Activated T-helper 1 cell treated with Interleukin-2 at 50 U/mL for 16 hours (primary cell): ENCODE measurements around the gene EN2.

Experiments used
- DNase-seq: peaks from one replicate; pipeline ENCODE4 v3.0.0-alpha.2; 2020; ENCODE audit warnings: low read depth

Gene EN2

DNA sequence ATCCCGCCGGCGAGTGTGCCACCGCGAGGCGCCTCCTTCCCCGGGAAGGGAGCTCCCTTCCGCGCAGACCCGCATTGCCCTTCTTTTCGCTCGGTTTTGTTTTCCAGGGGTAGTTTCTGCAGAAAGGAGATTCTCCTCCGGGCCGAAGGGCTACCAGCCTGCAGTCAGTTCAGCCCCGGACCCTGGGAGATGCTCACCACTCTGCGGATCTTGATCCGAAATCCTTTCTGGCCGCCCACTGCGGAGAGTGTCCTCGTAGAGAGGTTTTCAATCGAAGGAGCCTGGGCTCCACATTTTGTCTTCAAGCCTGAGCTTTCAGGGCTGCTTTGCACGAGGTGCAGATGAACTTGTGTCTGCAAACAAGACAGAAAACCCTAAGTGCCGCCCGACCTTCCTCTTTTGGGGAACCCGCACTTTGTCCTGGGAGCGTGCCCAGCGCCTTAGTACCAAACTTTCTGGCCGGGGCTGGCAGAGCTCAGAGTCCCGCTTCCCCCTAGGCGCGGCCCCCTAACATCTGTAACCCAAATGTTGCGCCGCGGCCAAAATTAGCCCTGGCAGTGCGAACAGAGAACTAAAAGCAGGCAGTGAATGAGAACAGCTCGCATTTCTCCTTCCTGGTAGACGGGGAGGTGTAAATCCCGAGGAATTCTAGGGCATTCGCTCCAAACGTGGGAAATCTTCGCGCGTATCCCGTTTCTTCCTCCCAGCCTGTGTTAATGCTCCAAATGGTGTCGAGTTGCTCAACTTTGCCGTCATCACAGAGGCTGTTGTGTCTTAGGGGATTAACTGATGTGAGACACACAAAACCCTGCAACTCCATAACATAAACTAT is 6.7 kb upstream of the EN2 start:
- DNase-seq = no peak

DNA sequence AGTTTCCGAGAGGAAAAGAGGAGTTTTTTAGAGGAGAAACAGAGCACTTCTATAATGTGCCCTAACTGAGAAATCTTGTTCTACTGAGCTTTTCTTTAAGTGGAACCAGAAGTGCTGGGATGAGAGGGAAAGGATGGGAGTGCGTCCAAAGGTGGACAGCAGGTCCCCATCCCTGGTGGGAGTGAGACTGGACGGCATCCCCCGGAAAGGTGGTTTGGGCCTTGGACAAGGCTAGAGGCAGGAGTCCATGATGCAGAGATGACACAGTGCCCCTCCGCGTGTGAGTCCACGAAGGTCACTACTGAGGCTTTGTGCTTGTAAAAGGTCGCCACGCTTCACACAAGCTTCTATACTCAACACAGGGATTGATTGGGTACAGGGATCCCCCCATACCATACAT is 6.1 kb upstream of the EN2 start:
- no peak for DNase-seq

DNA sequence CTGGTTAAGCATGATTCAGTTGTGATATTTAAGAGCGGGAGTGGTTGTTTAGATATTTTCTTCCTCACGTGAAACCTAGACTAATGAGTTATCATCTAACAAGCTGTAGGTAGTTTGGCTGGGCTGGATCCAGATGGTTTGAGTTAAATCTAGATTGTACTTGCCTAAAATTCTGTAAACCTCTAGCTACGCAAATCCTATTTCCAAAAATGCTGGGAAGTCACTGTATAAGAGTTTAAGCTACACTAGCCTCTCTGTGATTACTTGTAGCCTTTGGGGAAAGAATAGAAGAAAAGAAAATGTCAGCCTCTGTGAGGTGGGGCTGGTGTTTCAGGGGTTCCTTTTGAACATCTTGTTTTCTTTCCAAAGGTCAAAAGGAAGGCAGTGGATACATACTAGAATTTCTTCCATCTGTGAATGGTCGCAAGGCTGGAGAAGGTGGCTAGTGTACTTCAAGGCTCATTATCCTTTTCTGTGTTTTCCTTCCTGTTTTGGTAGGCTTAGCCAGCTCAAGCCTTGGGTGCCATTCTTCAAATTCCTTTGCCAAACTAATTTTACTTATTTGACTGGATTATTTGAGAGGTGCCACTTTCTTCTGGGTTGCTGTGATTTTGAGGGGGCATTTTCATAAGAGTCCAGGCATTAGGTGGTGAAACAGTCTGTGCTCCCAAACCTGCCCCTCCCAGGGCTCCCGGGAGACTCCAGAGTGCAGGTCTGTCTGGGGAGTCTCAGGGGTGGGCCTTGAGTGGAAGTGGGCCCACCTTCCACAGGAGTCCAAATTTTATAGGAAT is 5.2 kb upstream of the EN2 start:
- DNase-seq = no peak

DNA sequence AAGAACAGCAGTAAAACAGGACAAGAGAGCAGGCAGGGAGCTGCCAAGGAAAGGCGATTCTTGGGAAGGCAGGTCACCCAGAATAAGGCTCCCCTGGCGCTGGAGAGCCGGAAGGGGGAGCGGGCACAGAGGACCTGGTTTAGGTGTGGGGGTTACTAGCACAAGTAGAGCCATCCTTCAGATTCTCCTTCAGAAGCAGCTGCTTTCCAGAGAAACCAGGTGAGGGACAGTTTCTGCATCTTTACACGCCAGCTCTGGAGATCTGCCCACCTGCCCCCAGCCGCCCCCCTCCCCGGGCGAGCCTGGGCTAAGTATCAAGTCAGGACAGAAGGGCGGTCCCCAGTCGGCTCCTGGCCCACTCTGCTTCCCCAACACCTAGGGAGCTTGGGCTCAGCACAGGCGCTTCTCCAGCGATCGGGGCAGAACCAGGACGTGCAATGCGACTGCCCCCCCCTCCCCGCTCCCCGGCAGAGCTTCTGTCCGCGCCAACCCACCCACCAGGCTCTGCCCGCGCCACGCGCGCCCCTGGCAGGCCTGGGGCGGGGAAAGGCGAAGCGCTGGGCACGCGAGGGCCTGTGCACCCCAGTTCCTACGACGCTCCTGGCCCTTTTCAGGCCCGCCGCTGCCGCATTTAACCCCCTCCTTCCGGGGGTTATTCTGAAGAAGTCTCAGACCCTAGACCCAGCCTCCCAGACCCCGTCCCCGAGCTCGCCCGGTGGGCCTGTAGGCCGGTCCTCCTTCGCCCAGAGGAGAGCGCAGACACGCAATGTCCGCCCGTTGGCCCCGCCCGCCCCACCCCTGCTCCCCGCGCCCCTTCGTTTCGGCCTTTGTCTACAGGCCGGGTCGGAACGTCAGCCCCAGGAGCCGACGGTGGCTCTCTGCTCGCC is 4.4 kb upstream of the EN2 start:
- no peak for DNase-seq

DNA sequence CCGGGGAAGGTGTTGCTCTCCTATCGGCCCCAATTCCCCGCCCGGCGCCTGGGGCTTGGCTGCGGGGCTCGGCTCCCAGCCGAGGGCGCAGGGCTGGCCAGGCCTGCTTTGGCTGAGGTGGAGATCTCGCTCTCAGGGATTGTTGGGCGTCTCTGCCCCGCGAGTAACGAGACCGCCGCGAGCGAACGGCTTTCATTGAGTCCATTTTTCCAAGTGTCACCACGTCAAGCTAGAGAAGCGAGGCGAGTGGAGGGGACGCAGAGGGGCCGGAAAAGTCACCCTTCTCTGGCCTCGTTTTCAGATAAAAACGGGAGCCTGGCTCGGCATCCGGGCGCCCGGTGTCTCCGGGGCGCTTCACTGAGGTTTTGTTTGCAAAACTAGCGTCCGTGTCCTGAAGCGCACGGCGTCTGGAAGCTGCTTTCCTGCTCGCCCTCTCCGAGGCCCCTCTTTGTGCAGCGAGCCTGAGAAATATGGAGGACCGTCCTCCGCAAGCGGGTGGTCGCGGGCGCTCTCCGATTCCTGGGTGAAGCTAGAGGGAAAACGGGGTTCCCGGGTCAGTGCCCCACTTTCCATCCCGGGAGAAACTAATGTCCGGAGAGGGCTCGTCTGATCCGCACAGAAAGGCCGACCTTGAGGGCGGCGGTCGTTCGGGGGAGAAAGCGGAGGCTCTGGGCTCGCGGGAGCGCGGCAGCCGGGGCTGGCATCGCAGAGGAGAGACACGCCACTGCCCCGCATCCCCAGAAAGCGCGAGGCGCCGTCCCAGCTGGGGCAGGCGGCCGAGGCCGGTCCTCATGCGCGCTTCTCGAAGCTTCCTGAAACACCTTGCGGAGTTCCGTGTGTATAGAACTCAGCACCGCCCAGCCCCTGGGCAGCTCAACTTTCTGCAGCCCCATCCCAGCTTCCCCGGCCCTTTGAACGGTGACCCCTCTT is 3.5 kb upstream of the EN2 start:
- no peak for DNase-seq

DNA sequence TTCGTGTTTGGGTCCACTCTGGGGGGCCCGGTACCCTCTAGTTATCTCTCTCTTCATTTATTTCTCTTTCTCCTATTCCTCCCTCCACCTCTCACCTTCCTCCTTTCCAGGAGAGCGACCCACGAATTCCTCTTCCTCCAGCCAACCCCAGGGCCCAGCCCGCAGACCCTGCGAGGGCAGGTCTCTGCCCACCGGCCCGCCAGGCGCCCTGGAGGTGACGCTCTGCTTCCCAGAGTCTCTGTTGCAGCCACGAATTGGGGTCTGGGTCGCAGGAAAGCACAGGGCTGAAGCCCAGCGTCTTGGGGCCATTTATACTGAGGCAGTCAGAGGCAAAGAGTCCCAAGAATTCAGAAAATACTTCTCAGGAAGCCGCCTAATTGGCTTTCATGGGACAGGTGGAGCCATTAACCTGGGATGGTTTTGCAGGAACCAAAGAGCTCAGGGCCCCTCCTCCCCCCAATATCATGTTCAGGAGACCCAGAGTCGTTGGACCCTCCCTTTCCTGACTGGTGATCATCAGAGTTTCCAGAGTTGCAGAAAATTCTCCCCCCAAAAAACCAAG is 2.7 kb upstream of the EN2 start:
- no peak for DNase-seq

DNA sequence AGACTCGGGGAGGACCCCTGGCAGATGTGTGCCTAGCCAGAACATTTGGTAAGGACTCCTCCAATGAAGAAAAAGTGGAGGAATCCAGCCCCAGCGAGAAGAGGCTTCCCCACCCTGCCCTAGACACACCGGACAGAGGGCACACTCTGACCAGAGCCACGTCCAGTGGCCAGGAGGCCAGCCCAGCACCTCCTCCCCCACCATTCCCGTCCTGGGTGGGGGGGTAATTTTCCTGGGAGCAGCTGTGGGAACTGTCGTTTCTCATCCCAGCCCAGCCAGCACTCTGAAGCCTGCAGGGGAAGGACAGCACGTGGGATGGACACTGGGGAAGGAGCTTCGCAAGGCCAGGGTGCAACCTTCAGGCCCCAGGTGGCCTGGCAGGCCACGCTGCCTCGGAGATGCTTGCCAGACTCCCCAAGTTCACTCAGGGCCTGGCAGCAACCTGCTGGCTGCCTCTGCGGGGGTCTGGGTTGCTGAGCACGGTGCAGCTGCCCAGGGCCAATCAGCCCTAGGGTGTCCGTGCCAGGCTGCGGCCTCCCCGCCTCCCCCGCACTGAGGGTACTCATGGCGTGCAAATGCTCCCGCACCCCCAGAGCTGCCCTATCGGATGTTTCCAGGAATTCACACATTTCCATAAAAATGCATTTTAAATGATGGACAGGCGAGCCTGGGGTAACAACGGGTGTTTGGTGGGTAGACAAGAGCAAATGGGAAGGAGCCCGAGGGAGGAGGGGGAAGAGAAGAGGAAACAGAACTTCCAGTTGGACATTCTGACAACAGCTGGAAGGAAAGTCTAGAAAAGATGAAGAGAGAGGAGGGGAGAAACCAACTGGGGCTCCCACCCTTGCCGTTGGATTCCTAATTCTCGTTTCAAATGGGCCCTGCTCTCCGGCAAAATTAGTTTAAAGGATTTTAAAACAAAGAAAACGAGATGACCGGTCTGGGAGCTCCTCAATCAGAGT is 1.9 kb upstream of the EN2 start:
- DNase-seq = no peak

DNA sequence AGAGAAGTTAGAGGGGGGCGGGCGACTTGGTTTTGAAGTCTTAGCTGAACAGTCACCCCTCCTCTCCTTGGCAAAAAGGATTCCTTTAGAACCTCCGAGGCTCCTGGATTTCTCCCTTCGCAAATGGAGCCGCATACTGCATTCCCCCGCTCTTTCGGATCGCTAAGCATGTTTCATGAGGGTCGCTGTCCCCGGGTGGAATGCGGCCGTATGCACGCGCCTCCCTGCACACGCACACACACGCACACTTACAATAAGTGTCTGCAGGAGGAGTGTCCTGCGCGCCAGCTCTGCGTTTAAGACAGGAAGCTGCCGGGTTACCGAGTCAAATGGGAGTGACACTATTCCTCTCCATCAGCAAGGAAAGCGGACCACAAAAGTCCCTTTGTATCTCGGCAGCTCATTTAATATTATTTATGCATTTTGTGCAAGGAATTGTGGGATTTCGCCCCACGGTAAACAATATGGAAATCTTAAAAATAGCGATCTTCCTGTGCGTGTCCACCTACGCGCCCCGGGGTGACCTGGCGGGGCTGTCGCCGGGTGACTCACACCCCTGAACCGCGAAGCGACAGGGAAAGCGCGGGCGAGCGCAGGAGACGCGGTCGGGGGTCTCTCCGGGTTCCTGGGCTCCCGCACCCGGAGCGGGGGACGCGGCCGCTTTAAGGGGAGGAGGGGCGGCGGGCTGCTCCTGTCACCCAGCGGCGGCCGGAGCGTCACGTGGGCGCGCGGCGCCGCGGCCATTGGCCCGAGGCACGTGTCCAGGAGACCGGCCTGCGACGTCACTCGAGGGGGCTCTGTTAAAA is 988 bp upstream of the EN2 start:
- DNase-seq = no peak

DNA sequence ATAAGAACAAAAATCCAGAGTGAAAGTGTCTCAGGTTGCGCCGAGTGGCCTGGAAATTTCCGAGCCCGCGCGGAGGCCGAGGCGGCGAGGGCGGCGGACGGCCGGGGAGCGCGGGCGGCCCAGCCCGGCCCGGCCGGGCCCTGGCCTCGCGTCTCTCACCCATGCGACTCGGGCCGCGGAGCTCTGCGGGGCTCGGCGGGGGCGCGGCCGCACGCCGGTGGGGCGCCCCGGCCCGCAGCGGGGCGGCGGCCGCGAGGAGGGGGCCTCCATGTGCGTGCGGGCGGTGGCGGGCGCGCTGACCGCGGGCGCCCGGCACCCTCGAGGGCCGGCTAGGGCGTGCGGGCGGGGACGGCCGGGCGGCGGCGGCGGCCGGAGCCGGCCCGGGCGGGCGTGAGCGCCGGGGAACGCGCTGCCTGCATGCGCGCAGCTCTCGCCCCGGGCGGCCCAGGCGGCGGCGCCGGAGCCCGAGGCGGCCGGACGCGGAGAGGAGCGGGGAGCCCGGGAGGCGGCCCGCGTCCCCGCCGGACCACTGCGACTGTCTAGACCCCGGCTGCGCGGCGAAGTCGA is 302 bp upstream of the EN2 start:
- no peak for DNase-seq

DNA sequence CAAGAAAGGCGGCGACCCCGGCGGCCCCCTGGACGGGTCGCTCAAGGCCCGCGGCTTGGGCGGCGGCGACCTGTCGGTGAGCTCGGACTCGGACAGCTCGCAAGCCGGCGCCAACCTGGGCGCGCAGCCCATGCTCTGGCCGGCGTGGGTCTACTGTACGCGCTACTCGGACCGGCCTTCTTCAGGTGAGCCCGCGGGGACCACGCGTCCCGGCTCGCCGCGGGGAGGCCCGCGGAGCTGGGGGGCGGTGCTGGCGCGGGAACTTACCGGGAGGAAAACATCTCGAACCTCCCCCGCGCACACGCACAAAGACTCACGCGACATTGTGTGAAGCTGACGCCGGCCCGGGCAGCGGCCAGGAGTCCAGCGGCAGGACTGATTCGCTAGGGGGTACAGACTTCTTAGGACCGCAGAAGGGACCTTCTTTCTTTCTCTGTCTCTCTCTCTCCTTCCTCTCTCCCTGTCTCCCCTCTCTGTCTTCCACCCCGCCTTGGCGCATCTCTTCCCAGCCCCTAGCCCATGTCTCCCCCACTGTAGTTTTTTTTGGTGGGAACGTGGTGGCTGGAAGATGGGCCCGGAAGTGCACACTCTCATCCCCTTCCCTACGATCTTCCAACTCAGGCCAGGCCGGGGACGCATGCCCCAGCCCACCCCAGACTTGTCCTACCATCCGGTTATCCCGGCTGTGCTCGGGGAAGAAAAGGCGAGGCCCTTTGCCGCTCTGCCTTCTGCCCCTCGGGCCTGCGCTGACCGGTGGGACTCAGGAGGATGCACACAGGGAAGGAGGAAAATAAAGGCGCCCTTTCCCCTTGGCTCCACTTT is 1.2 kb downstream of the EN2 start:
- no peak for DNase-seq

DNA sequence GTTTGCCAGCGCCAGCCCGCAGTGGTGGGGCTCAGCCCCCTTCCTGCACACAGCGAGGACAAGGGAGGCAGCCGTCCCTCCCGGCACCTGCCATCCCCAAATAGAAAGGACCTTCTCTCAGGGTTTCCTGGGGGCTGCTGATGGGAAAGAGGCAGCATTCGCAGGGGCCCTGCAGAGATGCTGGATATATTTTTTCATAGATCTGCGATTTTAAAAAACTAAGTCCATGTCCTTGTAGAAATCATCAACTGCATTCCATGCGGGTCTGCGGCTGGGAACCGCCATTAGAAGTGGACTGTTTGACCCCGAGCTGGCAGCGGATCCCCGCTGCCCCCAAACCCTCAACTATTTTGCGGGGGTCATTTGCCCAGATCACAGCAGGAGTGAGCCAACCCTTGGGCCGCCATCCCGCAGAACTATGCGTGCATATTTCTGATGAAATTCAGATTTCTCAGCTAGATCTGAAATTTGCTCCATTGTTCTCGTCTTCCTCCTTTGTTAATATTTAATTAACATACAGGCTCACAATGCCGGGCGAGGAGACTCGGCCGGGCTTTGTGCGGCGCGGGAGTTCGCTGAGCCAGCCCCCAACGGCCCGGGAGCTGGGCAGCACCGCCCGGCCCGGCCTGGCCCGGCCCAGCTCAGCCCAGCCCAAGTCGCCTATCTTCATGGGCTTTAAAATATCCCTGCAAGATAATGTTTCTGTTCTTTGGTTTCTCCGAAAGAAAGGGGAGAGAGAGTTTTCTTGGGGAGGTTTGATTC is 2.0 kb downstream of the EN2 start:
- DNase-seq = no peak

DNA sequence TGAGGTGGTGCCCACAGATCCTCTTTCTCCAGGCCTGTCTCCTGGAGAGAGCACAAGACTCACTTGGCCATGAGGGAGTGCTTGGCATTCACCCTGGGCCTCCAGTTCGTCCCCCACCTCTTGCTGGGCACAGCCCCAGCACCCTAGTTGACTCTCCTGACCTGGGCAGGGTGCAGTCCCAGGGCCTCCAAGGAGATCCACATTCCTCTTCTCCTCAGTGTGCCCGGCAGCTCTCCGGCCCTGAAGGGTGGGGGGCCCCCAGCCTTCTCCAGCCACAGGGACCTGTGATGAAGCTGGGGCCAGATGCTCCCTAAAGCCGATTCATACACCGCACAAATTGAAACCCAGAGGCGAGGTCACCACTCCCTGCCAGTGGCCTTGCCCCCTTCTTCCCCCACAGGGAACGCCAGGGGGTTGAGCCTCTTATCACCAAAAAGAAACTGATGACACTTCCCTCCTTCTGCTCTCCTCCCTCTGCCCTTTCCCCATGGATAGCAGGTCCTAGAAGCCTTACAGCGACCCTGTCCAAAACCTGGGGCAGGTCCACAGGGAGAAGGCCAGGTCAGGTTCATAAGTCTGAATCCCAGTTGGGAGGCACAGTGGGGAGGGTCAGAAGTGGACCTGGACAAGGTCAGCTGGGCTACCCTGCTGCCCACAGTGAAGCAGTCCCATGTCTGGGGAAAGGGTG is 3.1 kb downstream of the EN2 start:
- no peak for DNase-seq

DNA sequence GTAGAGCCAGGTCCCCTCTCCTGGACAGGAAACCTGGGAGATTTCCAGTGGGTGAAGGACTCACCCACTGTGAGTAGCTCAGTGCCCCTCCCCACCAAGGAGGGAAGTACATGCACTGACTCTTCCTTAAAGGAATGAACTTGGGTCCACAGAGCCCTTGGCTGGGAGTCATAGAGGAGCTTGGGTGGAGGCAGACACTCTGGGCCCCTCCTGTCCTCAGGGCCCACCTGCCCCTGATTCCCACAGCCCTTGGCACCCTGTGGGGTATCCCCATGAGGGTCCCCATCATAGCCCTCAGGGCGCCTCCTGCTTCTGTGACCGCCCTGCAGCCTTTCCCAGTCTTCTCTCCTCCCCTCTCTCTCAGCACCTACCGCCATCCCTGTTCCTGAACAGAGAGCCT is 3.7 kb downstream of the EN2 start:
- DNase-seq = no peak

DNA sequence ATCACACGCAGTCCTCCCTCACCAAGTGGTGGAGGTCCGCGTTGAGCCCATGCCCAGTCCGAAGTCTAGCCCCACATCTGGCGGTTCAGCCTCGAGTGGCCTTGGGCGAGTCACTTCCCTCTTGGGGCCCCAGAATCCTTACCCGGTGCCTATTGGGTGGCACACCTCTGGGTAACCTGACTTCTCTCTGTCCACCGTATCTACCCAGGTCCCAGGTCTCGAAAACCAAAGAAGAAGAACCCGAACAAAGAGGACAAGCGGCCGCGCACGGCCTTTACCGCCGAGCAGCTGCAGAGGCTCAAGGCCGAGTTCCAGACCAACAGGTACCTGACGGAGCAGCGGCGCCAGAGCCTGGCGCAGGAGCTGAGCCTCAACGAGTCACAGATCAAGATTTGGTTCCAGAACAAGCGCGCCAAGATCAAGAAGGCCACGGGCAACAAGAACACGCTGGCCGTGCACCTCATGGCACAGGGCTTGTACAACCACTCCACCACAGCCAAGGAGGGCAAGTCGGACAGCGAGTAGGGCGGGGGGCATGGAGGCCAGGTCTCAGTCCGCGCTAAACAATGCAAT is 4.3 kb downstream of the EN2 start:
- DNase-seq = no peak

DNA sequence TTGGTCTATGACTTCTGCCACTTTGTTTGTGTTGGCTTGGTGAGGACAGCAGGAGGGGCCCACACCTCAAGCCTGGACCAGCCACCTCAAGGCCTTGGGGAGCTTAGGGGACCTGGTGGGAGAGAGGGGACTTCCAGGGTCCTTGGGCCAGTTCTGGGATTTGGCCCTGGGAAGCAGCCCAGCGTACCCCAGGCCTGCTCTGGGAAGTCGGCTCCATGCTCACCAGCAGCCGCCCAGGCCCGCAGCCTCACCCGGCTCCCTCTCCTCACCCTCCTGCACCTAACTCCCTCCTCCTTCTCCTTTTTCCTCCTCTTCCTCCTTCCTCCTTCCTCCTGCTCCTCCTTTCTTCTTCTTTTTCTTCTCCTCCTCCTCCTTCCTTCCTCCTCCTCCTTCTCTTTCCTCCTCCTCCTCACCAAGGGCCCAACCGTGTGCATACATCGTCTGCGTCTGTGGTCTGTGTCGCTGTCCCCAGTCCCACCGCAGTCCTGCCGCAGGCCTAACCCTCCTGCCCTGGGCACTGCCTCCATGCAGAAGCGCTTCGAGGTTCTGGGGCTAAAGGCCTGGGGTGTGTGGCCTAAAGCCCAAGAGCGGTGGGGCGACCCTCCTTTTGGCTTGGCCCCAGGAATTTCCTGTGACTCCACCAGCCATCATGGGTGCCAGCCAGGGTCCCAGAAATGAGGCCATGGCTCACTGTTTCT is 5.3 kb downstream of the EN2 start:
- DNase-seq = no peak
